ENCODE data around the gene ANP32E.
A peak's percentile ranks its signal among the peaks of the same experiment; 100 is the strongest.

Gene ANP32E

GRCh38 chr1:150235852-150236613 lies at the start of gene ANP32E:
Gene ANP32E, minus strand, starts transcription at chr1:150236112. Its CDS starts 326 bp downstream, at chr1:150235786.
- DNase-seq: peak; percentile 97 to 100 (median 100)

- peak in 2 of 3 experiments; percentile 40 to 64 for DNase-seq
These were observed 47.3 kb upstream of the ANP32E start for GRCh38 chr1:150283260-150283659.

- no peak for DNase-seq
These were observed 46.6 kb upstream of the ANP32E start for GRCh38 chr1:150282558-150282958.

GRCh38 chr1:150281758-150282557 lies 46.0 kb upstream of the ANP32E start, which contains the start of gene CIART:
Gene CIART, plus strand, starts transcription at chr1:150282554. Its CDS starts 714 bp downstream, at chr1:150283268.
- DNase-seq: peak; percentile 98 to 100 (median 100)

GRCh38 chr1:150281221-150281757 lies 45.4 kb upstream of the ANP32E start:
- peak; percentile 75 to 84 (median 80) for DNase-seq

GRCh38 chr1:150280138-150280707 lies 44.3 kb upstream of the ANP32E start:
- peak in 2 of 3 experiments; percentile 16 to 45 for DNase-seq

GRCh38 chr1:150273311-150273710 lies 37.4 kb upstream of the ANP32E start:
- no peak for DNase-seq

- no peak for DNase-seq
These were observed 35.5 kb upstream of the ANP32E start for GRCh38 chr1:150271291-150271959.

GRCh38 chr1:150269451-150269850 lies 33.5 kb upstream of the ANP32E start:
- DNase-seq: no peak

- peak; percentile 95 to 99 (median 97) for DNase-seq
These were observed 32.9 kb upstream of the ANP32E start, which contains the start of gene APH1A for GRCh38 chr1:150268705-150269403. Gene APH1A, minus strand, starts transcription at chr1:150269016. Its CDS starts 206 bp downstream, at chr1:150268810.

GRCh38 chr1:150268340-150268704 lies 32.4 kb upstream of the ANP32E start:
- peak in 1 of 3 experiments; percentile 28 for DNase-seq

GRCh38 chr1:150267896-150268295 lies 32.0 kb upstream of the ANP32E start:
- no peak for DNase-seq

GRCh38 chr1:150263549-150263948 lies 27.6 kb upstream of the ANP32E start:
- no peak for DNase-seq

GRCh38 chr1:150262388-150263320 lies 26.7 kb upstream of the ANP32E start:
- DNase-seq: no peak

GRCh38 chr1:150261367-150261766 lies 25.5 kb upstream of the ANP32E start:
- no peak for DNase-seq

GRCh38 chr1:150259758-150260669 lies 24.1 kb upstream of the ANP32E start:
- DNase-seq: peak in 2 of 3 experiments; percentile 21 to 83

- DNase-seq: no peak
These were observed 23.3 kb upstream of the ANP32E start for GRCh38 chr1:150259217-150259616.

- DNase-seq: peak in 1 of 3 experiments; percentile 17
These were observed 22.0 kb upstream of the ANP32E start, which contains the start of gene CA14 for GRCh38 chr1:150257624-150258585. Gene CA14, plus strand, starts transcription at chr1:150257774. Its CDS starts 355 bp downstream, at chr1:150258129.

Data from NCI-H1417 (cell line).